ENCODE data around the gene KHK.
A peak's percentile ranks its signal among the peaks of the same experiment; 100 is the strongest.

The KHK gene

GRCh38 chr2:27126252-27126710 is 39.7 kb downstream of the KHK start:
- DNase-seq (ENCODE audit: low read depth in 2 of 2, low spot score in 1 of 2), result no peak

GRCh38 chr2:27127883-27128667 is 41.5 kb downstream of the KHK start:
- DNase-seq (ENCODE audit: low read depth in 2 of 2, low spot score in 1 of 2), result no peak

- no peak for DNase-seq (ENCODE audit: low read depth in 2 of 2, low spot score in 1 of 2)
Measured at GRCh38 chr2:27128668-27129571, 42.3 kb downstream of the KHK start.

GRCh38 chr2:27130396-27130795 is 43.8 kb downstream of the KHK start:
- DNase-seq (ENCODE audit: low read depth in 2 of 2, low spot score in 1 of 2), result no peak

GRCh38 chr2:27131429-27131828 is 44.9 kb downstream of the KHK start:
- DNase-seq (ENCODE audit: low read depth in 2 of 2, low spot score in 1 of 2), result no peak

- DNase-seq (ENCODE audit: low read depth in 2 of 2, low spot score in 1 of 2), result no peak
Measured at GRCh38 chr2:27133195-27133875, 46.8 kb downstream of the KHK start.

GRCh38 chr2:27133905-27134780 is 47.6 kb downstream of the KHK start, which contains the start of gene PREB:
Gene PREB, minus strand, starts transcription at chr2:27134636. Its CDS starts 215 bp downstream, at chr2:27134421.
- peak; percentile 97 for DNase-seq (ENCODE audit: low read depth in 2 of 2, low spot score in 1 of 2)

- DNase-seq (ENCODE audit: low read depth in 2 of 2, low spot score in 1 of 2), result no peak
Measured at GRCh38 chr2:27134781-27135477, 48.4 kb downstream of the KHK start.

GRCh38 chr2:27135478-27135955 is 48.9 kb downstream of the KHK start:
- DNase-seq (ENCODE audit: low read depth in 2 of 2, low spot score in 1 of 2), result no peak

- no peak for DNase-seq (ENCODE audit: low read depth in 2 of 2, low spot score in 1 of 2)
Measured at GRCh38 chr2:27136751-27137150, 50.2 kb downstream of the KHK start.

- DNase-seq (ENCODE audit: low read depth in 2 of 2, low spot score in 1 of 2), result no peak
Measured at GRCh38 chr2:27137322-27137935, 50.9 kb downstream of the KHK start.

- DNase-seq (ENCODE audit: low read depth in 2 of 2, low spot score in 1 of 2), result no peak
Measured at GRCh38 chr2:27138111-27138510, 51.5 kb downstream of the KHK start.

- no peak for DNase-seq (ENCODE audit: low read depth in 2 of 2, low spot score in 1 of 2)
Measured at GRCh38 chr2:27139310-27139709, 52.7 kb downstream of the KHK start, which contains the start of gene PRR30. Gene PRR30, minus strand, starts transcription at chr2:27139410. Its CDS starts 1,081 bp downstream, at chr2:27138329.

- no peak for DNase-seq (ENCODE audit: low read depth in 2 of 2, low spot score in 1 of 2)
Measured at GRCh38 chr2:27143285-27143684, 56.7 kb downstream of the KHK start.

- no peak for DNase-seq (ENCODE audit: low read depth in 2 of 2, low spot score in 1 of 2)
Measured at GRCh38 chr2:27145682-27146081, 59.1 kb downstream of the KHK start.

- DNase-seq (ENCODE audit: low read depth in 2 of 2, low spot score in 1 of 2), result no peak
Measured at GRCh38 chr2:27147935-27148334, 61.4 kb downstream of the KHK start.

GRCh38 chr2:27148801-27149439 is 62.3 kb downstream of the KHK start, which contains the start of gene TCF23:
Gene TCF23, plus strand, starts transcription at chr2:27149004. Its CDS starts 130 bp downstream, at chr2:27149134.
- no peak for DNase-seq (ENCODE audit: low read depth in 2 of 2, low spot score in 1 of 2)

GRCh38 chr2:27149570-27150405 is 63.2 kb downstream of the KHK start:
- DNase-seq (ENCODE audit: low read depth in 2 of 2, low spot score in 1 of 2), result no peak

All from stimulated activated CD8-positive, alpha-beta memory T cell treated with anti-CD3 and anti-CD28 coated beads, Interleukin-4, amount 100 ng/mL, for 4 hours (primary cell).